Large intestine (tissue), 3 donors: ENCODE data around the gene WWC1. TPM values are rescaled to one million over a fixed set of nuclear protein-coding genes. Genes with fewer than 3 reads are reported as not detected.

Source experiments
- DNase-seq, 2 donors: peaks; one replicate each; pipeline versions ENCODE4 v3.0.0 to v3.0.0-alpha.2; 2013
- H3K27ac ChIP-seq: one replicate; pipeline ENCODE4 v1.5.1; 2013; ENCODE audit warnings: low read length
- H3K27me3 ChIP-seq: 2 replicates; pipeline ENCODE4 v1.6.1; 2013; ENCODE audit warnings: low read length; ENCODE audit not compliant: control insufficient read depth, insufficient read depth
- H3K36me3 ChIP-seq: 2 replicates; pipeline ENCODE4 v1.6.1; 2013; ENCODE audit warnings: low read length; ENCODE audit not compliant: control insufficient read depth, insufficient read depth
- H3K4me1 ChIP-seq: one replicate; pipeline ENCODE4 v1.6.1; 2013; ENCODE audit warnings: low read length; ENCODE audit not compliant: control insufficient read depth, insufficient read depth
- H3K4me3 ChIP-seq: one replicate; pipeline ENCODE4 v1.5.1; 2013; ENCODE audit warnings: low read length
- H3K9me3 ChIP-seq: one replicate; pipeline ENCODE4 v1.6.1; 2013; ENCODE audit warnings: mild to moderate bottlenecking, low read depth, low read length, moderate library complexity; ENCODE audit not compliant: control insufficient read depth
- WGBS: methylation state at CpG from one replicate; pipeline ENCODE4 v1.1.5; 2013; ENCODE audit warnings: low lambda C conversion rate; ENCODE audit not compliant: insufficient coverage; 5-methylcytosine and 5-hydroxymethylcytosine counted together
- polyA plus RNA-seq: library from polyadenylated mRNA; unstranded; fragments of 120-200 nt; gene quantifications from one replicate; pipeline ENCODE4 v1.2.1, GENCODE V29; 2013

The WWC1 gene
- polyA plus RNA-seq, 1 donor = 28.6 TPM

DNA sequence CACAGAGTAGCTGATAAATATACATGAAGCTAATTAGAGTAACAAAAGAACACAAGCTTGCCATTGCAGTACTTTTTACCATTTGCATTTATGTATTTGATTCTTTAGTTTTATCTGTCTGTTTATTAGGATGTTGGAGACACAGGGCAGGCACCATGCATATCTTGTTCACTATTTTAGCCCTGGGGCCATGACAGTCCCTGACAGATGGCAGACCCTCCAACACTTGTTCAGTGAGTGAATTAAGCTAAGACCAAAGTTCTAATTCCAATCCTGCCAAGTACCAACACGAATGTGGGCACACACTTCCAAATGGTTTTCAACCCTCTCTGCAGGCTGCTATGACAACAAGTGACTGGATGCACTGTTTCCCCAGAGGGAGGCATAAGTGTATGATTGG is 182.9 kb downstream of the WWC1 start:
- H3K36me3 ChIP-seq = peaks cover 17% of the 10 kb centered on the region
- WGBS = no CpG with 5 or more reads among the region's 1 CpG
- no peak overlapping the region for H3K27ac ChIP-seq
- H3K4me1 ChIP-seq = no peaks in the 10 kb centered on the region
- no peak for DNase-seq
- H3K27me3 ChIP-seq = no peaks in the 10 kb centered on the region
- no peaks in the 10 kb centered on the region for H3K9me3 ChIP-seq
- H3K4me3 ChIP-seq = no peak overlapping the region

DNA sequence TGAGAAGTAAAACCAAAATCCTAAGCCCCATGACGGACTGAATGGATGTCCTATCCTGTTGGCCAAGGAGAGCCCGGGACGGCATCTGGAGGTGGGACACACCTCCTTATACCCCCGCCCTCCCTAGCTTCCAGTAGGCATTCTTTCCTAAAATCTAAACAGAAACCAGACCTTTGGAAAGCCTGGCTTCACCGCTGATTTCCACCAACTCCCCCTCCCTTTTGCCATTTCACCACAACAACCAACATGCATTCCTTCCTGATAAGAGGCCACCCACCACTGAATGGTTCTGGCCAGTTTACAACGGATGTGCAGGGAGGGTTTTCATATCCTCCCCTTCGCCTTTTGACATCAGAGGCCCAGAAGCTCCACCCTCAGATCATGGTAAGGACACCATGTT is 185.6 kb downstream of the WWC1 start:
- peaks cover 8% of the 10 kb centered on the region for H3K4me1 ChIP-seq
- WGBS = 80% methylated on average over 1 of the region's 7 CpGs
- H3K36me3 ChIP-seq = peaks cover 1% of the 10 kb centered on the region
- H3K27me3 ChIP-seq = no peaks in the 10 kb centered on the region
- H3K4me3 ChIP-seq = no peak overlapping the region
- no peaks in the 10 kb centered on the region for H3K9me3 ChIP-seq
- no peak overlapping the region for H3K27ac ChIP-seq
- no peak for DNase-seq

DNA sequence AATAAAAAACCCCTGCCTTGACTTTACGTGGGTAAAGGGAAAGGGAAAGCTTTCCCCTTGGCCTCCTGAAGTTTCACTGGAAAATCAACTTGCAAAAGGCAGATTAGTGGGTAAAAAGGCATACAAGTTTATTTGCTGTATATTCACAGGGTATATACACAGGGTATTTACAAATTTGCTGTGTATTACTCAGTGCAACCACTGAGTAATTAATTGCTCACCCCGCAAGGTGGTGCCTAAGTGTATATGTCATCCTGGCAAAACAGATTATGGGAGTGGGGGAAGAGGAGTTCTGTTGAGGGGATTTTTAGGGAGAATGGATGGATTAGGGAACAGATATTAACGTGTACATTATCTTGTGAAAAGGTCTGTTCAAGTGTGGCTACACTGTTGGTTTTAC is 187.7 kb downstream of the WWC1 start:
- WGBS = 100% methylated on average over 1 of the region's 3 CpGs
- H3K4me3 ChIP-seq = no peak overlapping the region
- DNase-seq = no peak
- no peaks in the 10 kb centered on the region for H3K9me3 ChIP-seq
- no peaks in the 10 kb centered on the region for H3K36me3 ChIP-seq
- H3K27ac ChIP-seq = no peak overlapping the region
- no peaks in the 10 kb centered on the region for H3K27me3 ChIP-seq
- H3K4me1 ChIP-seq = peaks cover 11% of the 10 kb centered on the region

DNA sequence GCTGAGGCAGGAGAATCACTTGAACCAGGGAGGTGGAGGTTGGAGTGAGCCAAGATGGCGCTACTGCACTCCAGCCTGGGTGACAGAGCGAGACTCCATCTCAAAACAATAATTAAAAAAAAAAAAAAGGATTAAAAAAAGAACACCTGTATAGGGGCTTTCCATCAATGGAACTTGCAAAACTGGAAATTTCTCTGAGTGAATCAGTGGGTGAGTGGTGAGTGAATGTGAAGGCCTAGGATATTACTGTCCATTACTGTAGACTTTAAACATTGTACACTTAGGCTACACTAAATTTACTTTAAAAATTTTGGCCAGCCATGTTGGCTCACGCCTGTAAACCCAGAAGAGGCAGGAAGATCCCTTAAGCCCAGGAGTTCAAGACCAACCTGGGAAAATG is 189.2 kb downstream of the WWC1 start:
- Histone ChIP-seq H3K27ac (no peak overlapping the region), H3K4me1 (peaks cover 11% of the 10 kb centered on the region), H3K9me3 (no peaks in the 10 kb centered on the region), H3K36me3 (no peaks in the 10 kb centered on the region), H3K4me3 (no peak overlapping the region), H3K27me3 (no peaks in the 10 kb centered on the region)
- no peak for DNase-seq
- WGBS = 100% methylated on average over 1 of the region's 3 CpGs

DNA sequence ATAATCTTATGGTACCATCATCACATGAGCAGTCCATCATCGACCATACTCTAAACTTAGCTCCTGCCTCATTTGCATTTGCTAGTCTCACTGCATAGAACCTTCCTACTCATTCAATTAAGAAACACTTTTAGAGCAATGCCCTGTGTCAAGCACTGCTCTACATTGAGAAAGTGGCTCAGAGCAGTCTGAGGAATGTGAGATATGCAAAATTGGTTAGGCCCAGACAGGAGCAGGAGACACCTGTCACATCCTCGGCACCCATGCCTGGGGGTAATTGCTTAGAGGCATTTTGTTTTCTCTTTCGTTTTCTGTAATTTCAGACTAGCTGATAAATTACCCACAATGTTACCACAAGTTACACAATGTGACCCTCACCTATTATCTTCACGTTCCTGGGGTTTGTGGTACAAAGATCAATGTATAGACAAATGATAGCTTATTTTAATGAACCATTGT is 189.9 kb downstream of the WWC1 start:
- Histone ChIP-seq H3K27me3 (no peaks in the 10 kb centered on the region), H3K27ac (peak overlapping the region; percentile 58), H3K4me1 (peaks cover 15% of the 10 kb centered on the region), H3K9me3 (no peaks in the 10 kb centered on the region), H3K36me3 (no peaks in the 10 kb centered on the region), H3K4me3 (no peak overlapping the region)
- no CpG with 5 or more reads among the region's 4 CpGs for WGBS
- DNase-seq = peak; percentile 42 to 60

DNA sequence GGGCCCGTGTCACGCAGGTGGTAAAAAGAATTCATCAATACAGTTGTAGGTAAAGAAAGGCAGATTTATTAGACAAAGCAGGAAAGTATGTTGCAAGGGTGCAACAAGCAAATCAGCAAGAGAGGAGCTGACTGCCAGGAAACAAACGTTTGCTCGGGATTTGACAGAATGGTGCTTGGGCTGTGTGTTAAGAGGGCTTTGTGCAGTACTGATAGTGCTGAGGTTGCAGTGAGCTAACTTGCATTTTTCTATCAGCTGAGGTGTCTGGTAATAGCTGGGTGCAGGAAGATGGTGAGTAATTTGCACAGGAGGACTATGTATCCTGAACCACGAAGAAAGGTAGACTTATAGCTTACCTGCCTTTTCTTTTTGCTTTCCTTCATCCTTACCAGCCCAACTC is 190.9 kb downstream of the WWC1 start:
- Histone ChIP-seq H3K36me3 (no peaks in the 10 kb centered on the region), H3K9me3 (no peaks in the 10 kb centered on the region), H3K27me3 (no peaks in the 10 kb centered on the region), H3K4me1 (peaks cover 15% of the 10 kb centered on the region), H3K4me3 (no peak overlapping the region), H3K27ac (peak overlapping the region; percentile 58)
- peak; percentile 26 to 46 for DNase-seq
- WGBS = 40% methylated on average over 1 of the region's 5 CpGs

DNA sequence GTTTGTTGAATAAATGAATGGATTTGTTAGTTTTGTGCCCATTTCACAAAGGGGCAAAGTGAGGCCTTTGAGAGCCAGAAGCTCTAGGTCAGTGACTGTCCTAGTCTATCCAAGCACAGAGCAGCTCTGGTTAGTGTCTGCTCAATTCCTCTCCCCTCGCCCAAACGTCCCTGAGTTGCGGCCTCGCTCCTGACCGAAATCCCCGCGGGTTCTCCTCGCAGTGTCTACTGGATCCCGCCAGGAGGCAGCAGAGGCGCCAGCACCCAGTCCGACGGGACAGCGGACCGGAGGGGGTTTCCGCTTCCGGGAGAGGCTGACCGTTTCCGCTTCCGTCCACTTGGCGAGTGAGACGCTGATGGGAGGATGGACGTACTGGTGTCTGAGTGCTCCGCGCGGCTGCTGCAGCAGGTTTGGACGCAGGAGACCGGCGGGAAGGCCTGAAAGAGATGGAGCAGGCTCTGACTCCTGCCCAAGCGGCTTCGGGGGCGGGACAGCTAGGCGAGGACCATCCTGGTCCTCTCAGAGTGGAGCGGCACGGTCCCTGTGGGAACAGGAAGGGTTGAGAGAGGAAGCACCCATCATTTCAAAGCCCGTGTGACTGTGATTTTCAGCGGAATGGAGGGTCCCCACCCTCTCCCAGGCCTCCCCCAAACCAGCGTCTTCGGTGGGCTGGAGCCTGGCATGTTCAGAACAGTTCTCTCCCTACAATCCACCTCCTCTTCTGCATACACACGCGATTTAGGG is 194.9 kb downstream of the WWC1 start, which contains the start of gene RARS1:
RARS1 (plus strand) TSS at position 336 of the 744 bp plus-strand sequence; CDS start at position 364, 28 bp downstream.
- Histone ChIP-seq H3K27ac (peak within 1 kb of the TSS; percentile 72), H3K9me3 (no peaks in the 10 kb centered on the region), H3K4me3 (peak within 1 kb of the TSS; percentile 91), H3K27me3 (no peaks in the 10 kb centered on the region), H3K4me1 (peaks cover 14% of the 10 kb centered on the region), H3K36me3 (peaks cover 28% of the 10 kb centered on the region)
- WGBS = 20% methylated on average over 1 of the region's 40 CpGs
- DNase-seq = peak; percentile 91 to 92

DNA sequence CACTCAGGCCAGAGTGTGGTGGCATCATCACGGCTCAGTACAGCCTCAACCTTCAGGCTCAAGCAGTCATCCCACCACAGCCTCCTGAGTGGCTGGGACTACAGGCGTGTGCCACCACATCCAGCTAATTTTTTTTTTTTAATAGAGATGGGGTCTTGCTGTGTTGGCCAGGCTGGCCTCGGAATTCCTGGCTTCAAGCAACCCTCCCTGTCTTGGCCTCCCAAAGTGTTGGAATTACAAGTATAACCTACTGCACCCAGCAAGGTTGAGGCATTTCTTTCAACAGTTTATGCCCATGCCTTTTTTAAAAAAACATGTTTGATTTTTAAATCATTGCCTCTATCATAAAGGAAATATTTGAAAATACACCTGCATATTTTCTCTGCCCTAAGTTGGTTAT is 197.6 kb downstream of the WWC1 start:
- no peaks in the 10 kb centered on the region for H3K27me3 ChIP-seq
- H3K36me3 ChIP-seq = peaks cover 50% of the 10 kb centered on the region
- WGBS = 90% methylated on average over 2 of the region's 3 CpGs
- H3K4me3 ChIP-seq = no peak overlapping the region
- H3K4me1 ChIP-seq = peaks cover 6% of the 10 kb centered on the region
- H3K9me3 ChIP-seq = no peaks in the 10 kb centered on the region
- no peak for DNase-seq
- H3K27ac ChIP-seq = no peak overlapping the region

DNA sequence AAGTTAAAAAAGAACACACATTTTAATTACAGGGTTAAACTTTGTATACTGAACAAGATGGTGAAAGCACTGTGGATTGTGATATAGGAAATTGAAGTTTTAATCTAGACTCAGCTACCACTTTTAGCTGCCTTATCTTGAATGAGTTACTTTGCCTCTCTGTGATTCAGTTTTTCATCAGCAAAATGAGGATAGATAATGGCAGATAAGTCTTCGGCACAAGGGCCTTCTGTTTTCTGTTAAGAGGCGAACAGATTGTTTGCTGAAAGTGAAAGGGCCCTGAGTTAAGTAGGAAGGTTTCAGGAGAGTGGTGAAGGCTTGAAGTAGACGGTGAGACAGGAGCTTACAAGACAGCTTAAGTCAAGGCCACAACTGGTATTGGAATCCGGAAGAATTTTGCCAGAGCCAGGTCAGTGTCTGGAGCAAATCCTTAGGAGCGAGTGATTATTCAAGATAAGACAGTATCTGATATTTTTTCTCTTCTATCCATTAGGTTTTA is 202.7 kb downstream of the WWC1 start:
- Histone ChIP-seq H3K27ac (no peak overlapping the region), H3K9me3 (no peaks in the 10 kb centered on the region), H3K4me3 (no peak overlapping the region), H3K27me3 (no peaks in the 10 kb centered on the region), H3K4me1 (no peaks in the 10 kb centered on the region), H3K36me3 (peaks cover 83% of the 10 kb centered on the region)
- WGBS = 67% methylated on average over 4 of the region's 5 CpGs
- no peak for DNase-seq

DNA sequence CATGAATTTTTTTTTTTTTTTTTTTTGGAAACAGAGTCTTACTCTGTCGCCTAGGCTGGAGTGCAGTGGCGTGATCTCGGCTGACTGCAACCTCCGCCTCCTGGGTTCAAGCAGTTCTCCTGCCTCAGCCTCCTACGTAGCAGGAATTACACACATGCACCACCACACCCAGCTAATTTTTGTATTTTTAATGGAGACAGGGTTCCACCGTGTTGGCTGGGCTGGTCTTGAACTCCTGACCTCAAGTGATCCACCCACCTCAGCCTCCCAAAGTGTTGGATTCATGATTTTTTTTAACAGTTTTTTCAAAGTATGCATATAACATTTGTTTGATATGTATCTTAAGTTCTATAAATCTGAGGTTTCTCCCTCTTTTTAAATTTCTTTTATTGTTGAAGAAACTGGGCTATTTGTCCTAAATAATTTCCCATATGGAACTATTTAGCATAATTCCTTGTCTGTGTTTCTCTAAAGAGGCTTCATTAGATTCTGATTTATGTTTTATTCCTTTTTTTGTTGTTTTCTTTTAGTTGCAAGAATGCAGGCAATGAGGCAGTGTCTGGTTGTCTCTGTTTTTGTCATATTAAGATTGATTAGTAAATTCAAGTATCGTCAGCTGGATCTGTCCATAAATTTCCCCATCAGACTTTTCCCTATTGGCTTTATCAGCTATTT is 211.3 kb downstream of the WWC1 start:
- Histone ChIP-seq H3K4me3 (no peak overlapping the region), H3K36me3 (peaks cover 49% of the 10 kb centered on the region)

More for the DNA sequence above, 211.3 kb downstream of the WWC1 start:
- Histone ChIP-seq H3K27me3 (no peaks in the 10 kb centered on the region), H3K9me3 (no peaks in the 10 kb centered on the region), H3K27ac (no peak overlapping the region), H3K4me1 (no peaks in the 10 kb centered on the region)
- no peak for DNase-seq
- no CpG with 5 or more reads among the region's 7 CpGs for WGBS
